Measurements from ENCODE around the gene CEMIP2.

The CEMIP2 gene

DNA sequence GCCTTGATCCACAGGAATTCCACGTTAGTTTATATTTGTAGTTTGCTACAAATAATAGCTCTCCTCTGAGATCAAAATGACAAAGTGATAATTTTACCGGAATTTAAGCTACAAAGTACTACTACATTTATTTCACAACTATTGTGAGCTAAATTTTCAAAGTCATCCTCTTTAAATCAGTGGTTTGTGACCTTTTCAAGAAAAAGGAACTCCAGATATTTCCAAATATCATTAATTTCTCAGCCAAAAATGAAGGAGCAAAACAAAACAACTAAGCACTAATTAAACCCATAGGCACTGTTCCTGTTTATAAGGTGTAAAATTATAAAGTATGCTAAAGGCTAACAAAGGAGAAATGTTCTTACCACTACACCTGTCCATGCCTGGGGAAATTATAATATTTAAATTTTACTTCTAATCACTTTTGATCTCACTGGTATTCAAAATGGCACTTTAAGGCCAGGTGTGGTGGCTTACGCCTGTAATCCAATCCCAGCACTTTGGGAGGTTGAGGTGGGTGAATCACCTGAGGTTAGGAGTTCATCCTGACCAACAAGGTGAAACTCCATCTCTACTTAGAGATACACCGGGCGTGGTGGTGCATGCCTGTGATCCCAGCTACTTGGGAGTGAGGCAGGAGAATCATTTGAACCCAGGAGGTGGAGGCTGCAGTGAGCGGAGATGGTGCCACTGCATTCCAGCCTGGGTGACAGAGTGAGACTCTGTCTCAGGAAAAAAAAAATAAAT is 77.5 kb downstream of the CEMIP2 start:
- TF ChIP-seq, protein P1, sequence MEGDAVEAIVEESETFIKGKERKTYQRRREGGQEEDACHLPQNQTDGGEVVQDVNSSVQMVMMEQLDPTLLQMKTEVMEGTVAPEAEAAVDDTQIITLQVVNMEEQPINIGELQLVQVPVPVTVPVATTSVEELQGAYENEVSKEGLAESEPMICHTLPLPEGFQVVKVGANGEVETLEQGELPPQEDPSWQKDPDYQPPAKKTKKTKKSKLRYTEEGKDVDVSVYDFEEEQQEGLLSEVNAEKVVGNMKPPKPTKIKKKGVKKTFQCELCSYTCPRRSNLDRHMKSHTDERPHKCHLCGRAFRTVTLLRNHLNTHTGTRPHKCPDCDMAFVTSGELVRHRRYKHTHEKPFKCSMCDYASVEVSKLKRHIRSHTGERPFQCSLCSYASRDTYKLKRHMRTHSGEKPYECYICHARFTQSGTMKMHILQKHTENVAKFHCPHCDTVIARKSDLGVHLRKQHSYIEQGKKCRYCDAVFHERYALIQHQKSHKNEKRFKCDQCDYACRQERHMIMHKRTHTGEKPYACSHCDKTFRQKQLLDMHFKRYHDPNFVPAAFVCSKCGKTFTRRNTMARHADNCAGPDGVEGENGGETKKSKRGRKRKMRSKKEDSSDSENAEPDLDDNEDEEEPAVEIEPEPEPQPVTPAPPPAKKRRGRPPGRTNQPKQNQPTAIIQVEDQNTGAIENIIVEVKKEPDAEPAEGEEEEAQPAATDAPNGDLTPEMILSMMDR (IDR thresholded peaks at IDR 0.05): no peak
- no peak overlapping the region for H2AFZ ChIP-seq
- H3K4me1 ChIP-seq: peaks cover 46% of the 10 kb centered on the region
- no peaks in the 10 kb centered on the region for H3K79me2 ChIP-seq
- peak overlapping the region; percentile 99 for H3K27ac ChIP-seq
- peak overlapping the region; percentile 60 for H3K4me2 ChIP-seq (ENCODE audit: low read length)
- peak overlapping the region; percentile 15 for H3K9ac ChIP-seq
- peaks cover 6% of the 10 kb centered on the region for H3K36me3 ChIP-seq (ENCODE audit: control insufficient read depth, insufficient read depth, low read length)
- H3K4me3 ChIP-seq (ENCODE audit: low read depth, low read length): peak overlapping the region; percentile 30
- H3K9me3 ChIP-seq (ENCODE audit: control insufficient read depth, low read length): no peaks in the 10 kb centered on the region
- H3K27me3 ChIP-seq (ENCODE audit: control insufficient read depth, insufficient read depth, low read length): no peaks in the 10 kb centered on the region

DNA sequence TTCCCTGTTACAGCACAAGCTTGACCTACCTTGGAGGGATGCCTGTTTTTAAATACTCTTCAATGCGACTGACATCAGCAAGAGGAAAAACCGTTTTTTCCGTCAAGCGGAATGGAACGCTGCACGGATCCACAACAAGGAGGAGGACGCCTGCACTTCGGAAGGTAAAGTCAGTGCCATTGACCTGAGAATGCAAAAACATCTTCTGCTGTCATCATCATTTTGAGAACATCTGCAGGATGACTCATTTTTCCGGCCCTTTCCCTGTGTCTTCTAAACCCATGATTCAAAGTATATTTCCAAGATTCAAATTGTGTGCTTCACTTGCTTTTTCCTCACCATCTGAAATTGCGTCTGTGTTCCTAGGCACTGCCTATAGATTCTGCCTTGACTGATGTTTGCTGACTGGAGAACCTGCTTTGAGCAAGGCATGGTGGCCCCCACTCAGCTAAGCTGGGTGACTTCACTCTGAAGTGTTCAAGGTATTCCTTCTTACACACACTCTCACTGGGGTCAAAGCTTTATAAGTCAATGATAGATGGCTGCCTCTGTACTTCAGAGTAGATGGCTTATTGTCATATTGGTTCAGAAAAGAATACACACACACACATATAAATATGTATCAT is 78.1 kb downstream of the CEMIP2 start:
- peaks cover 6% of the 10 kb centered on the region for H3K36me3 ChIP-seq (ENCODE audit: control insufficient read depth, insufficient read depth, low read length)

DNA sequence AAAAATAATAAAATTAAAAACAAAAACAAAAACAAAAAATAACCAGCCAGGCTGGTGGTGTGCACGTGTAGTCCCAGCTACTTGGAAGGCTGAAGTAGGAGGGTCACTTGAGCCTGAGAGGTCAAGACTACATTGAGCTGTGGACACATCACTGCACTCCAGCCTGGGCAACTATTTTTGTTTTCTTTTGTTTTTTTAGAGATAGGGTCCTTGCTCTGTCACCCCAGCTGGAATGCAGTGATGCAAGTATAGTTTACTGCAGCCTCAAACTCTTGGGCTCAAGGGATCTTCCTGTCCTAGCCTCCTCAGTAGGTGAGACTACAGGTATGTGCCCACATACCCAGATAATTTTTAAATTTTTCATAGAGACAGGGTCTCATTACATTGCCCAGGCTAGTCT is 80.6 kb downstream of the CEMIP2 start:
- H3K27me3 ChIP-seq (ENCODE audit: control insufficient read depth, insufficient read depth, low read length): no peaks in the 10 kb centered on the region
- H3K27ac ChIP-seq: peak overlapping the region; percentile 99
- H3K4me1 ChIP-seq: peaks cover 43% of the 10 kb centered on the region
- no peak overlapping the region for H3K4me2 ChIP-seq (ENCODE audit: low read length)
- H3K9me3 ChIP-seq (ENCODE audit: control insufficient read depth, low read length): no peaks in the 10 kb centered on the region
- no peak overlapping the region for H3K9ac ChIP-seq
- TF ChIP-seq, protein P1 (IDR thresholded peaks at IDR 0.05): no peak
- H3K79me2 ChIP-seq: no peaks in the 10 kb centered on the region
- no peak overlapping the region for H2AFZ ChIP-seq
- peaks cover 4% of the 10 kb centered on the region for H3K36me3 ChIP-seq (ENCODE audit: control insufficient read depth, insufficient read depth, low read length)
- H3K4me3 ChIP-seq (ENCODE audit: low read depth, low read length): no peak overlapping the region

More for the DNA sequence above, 78.1 kb downstream of the CEMIP2 start:
- peaks cover 46% of the 10 kb centered on the region for H3K4me1 ChIP-seq
- peak overlapping the region; percentile 30 for H3K4me3 ChIP-seq (ENCODE audit: low read depth, low read length)
- H3K9me3 ChIP-seq (ENCODE audit: control insufficient read depth, low read length): no peaks in the 10 kb centered on the region
- H3K4me2 ChIP-seq (ENCODE audit: low read length): peak overlapping the region; percentile 60
- H3K27ac ChIP-seq: peak overlapping the region; percentile 99
- H3K9ac ChIP-seq: peak overlapping the region; percentile 15
- TF ChIP-seq, protein P1 (IDR thresholded peaks at IDR 0.05): no peak
- H3K27me3 ChIP-seq (ENCODE audit: control insufficient read depth, insufficient read depth, low read length): no peaks in the 10 kb centered on the region
- no peak overlapping the region for H2AFZ ChIP-seq
- no peaks in the 10 kb centered on the region for H3K79me2 ChIP-seq

DNA sequence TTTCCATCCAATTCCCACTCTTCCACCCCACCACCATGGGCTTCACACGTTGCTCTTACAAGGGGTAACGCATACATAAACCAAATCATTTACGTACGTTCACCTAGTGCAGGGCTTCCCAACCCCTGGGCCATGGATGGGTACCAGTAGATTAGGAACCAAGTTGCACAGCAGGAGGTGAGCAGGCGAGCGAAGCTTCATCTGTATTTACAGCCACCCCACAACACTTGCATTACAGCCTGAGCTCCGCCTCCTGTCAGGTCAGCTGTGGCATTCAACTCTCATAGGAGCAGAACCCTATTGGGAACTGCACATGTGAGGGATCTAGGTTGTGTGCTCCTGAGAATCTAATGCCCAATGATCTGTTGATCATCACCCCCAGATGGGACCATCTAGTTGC is 82.3 kb downstream of the CEMIP2 start:
- Histone ChIP-seq H3K4me1 (peaks cover 39% of the 10 kb centered on the region), H3K9me3 (ENCODE audit: control insufficient read depth, low read length) (no peaks in the 10 kb centered on the region), H3K27ac (peak overlapping the region; percentile 24), H2AFZ (no peak overlapping the region), H3K4me3 (ENCODE audit: low read depth, low read length) (no peak overlapping the region), H3K79me2 (no peaks in the 10 kb centered on the region), H3K36me3 (ENCODE audit: control insufficient read depth, insufficient read depth, low read length) (peaks cover 3% of the 10 kb centered on the region), H3K9ac (no peak overlapping the region), H3K4me2 (ENCODE audit: low read length) (no peak overlapping the region), H3K27me3 (ENCODE audit: control insufficient read depth, insufficient read depth, low read length) (no peaks in the 10 kb centered on the region)
- TF ChIP-seq, protein P1 (IDR thresholded peaks at IDR 0.05): no peak

All from parathyroid adenoma (tissue), 2 donors.